GM12878 (cell line): ENCODE measurements around the gene PDE9A. TPM values are rescaled to one million over a fixed set of nuclear protein-coding genes. Genes with fewer than 3 reads are reported as not detected.

Experiments used
- ATAC-seq: fragments of 200-7000 bp; cut with Tn5 transposase; 3 replicates; pipeline ENCODE4 v1.9.1; 2020; ENCODE audit warnings: mild to moderate bottlenecking, moderate library complexity
- BruUV-seq: library from RNA; stranded (reverse); fragments of 400-500 nt; replicated peaks from 2 replicates; lab custom pipeline; 2021; lab: Mats Ljungman, UMichigan
- CTCF ChIA-PET: fragments of 300-600 bp; sonication (Branson Sonifier 250); formaldehyde crosslinking; extraction: SDS; loops from one replicate; lab custom pipeline; 2021; ENCODE audit warnings: inconsistent platforms; lab: Yijun Ruan, JAX
- POLR2A ChIA-PET: fragments of 350-600 bp; formaldehyde crosslinking; extraction: SDS; loops from one replicate; lab custom pipeline; 2021; ENCODE audit warnings: inconsistent platforms; lab: Charles Lee
- RAD21 ChIA-PET: fragments of 300-600 bp; sonication (Branson Sonifier 250); formaldehyde crosslinking; loops from one replicate; lab custom pipeline; 2023; ENCODE audit warnings: antibody characterized with exemption; ENCODE audit not compliant: unreplicated experiment; lab: Charles Lee
- SMC1A ChIA-PET: fragments of 300-600 bp; sonication (Branson Sonifier 250); formaldehyde crosslinking; loops from one replicate; lab custom pipeline; 2023; ENCODE audit not compliant: unreplicated experiment, uncharacterized antibody; lab: Charles Lee
- DNase-seq: peaks from one replicate; pipeline ENCODE4 v3.0.0-alpha.2; 2011; ENCODE audit warnings: low read depth, low spot score
- FAIRE-seq: peaks from 3 replicates; lab custom pipeline; 2011; peaks lifted over from hg19 to GRCh38; lab: Jason Lieb, UNC
- H2AFZ ChIP-seq: 2 replicates; pipeline ENCODE4 v1.6.0; 2011; ENCODE audit warnings: low read depth, low read length, control low read depth; ENCODE audit not compliant: control insufficient read depth
- H3K27ac ChIP-seq: 2 replicates; pipeline ENCODE4 v1.5.1; 2011; ENCODE audit warnings: control low read depth; ENCODE audit not compliant: control insufficient read depth, insufficient read depth
- H3K27me3 ChIP-seq, 2 experiments: replicated peaks in 1 of 2; 2 replicates each; pipeline versions ENCODE4 v1.6.0 to v1.6.1; 2011; ENCODE audit warnings: low read length in 1 of 2; ENCODE audit not compliant: control insufficient read depth in 2 of 2, insufficient read depth in 2 of 2
- H3K36me3 ChIP-seq, 2 experiments: 2 replicates each; pipeline ENCODE4 v1.5.1; 2011; ENCODE audit warnings: low read length in 1 of 2; ENCODE audit not compliant: control insufficient read depth in 2 of 2, insufficient read depth in 2 of 2
- H3K4me1 ChIP-seq: 2 replicates; pipeline ENCODE4 v1.6.1; 2011; ENCODE audit warnings: mild to moderate bottlenecking, low read length, moderate library complexity, mixed read lengths; ENCODE audit not compliant: control insufficient read depth, insufficient read depth
- H3K4me2 ChIP-seq: 2 replicates; pipeline ENCODE4 v1.6.0; 2011; ENCODE audit warnings: control low read depth; ENCODE audit not compliant: control insufficient read depth, insufficient read depth
- H3K4me3 ChIP-seq: fragments of 200-600 bp; sonication (generic); 2 replicates; pipeline ENCODE4 v1.5.1; 2016
- H3K79me2 ChIP-seq: 2 replicates; pipeline ENCODE4 v1.6.0; 2011; ENCODE audit warnings: low read length; ENCODE audit not compliant: control insufficient read depth, insufficient read depth
- H3K9ac ChIP-seq: 2 replicates; pipeline ENCODE4 v1.8.0; 2011; ENCODE audit warnings: low read length, control low read depth, mixed read lengths; ENCODE audit not compliant: control insufficient read depth, insufficient read depth
- H3K9me3 ChIP-seq: replicated peaks from 3 replicates; pipeline ENCODE4 v1.5.1; 2011; ENCODE audit warnings: mild to moderate bottlenecking, low read length; ENCODE audit not compliant: control insufficient read depth, insufficient read depth
- H4K20me1 ChIP-seq: 2 replicates; pipeline ENCODE4 v1.6.0; 2011; ENCODE audit not compliant: control insufficient read depth, insufficient read depth
- BMI1 ChIP-seq: fragments of 450-650 bp; IDR thresholded peaks from 2 replicates; pipeline ENCODE4 v1.6.1; 2016; ENCODE audit warnings: mild to moderate bottlenecking, moderate library complexity, borderline replicate concordance
- ETV6 ChIP-seq, 2 experiments: fragments of 450-650 bp in 1 of 2; IDR thresholded peaks in 1 of 2; conservative IDR thresholded peaks in 1 of 2; 2 replicates each; pipeline ENCODE4 v1.6.1; 2014; ENCODE audit warnings: antibody characterized with exemption in 1 of 2, borderline replicate concordance in 1 of 2, low read depth in 1 of 2, mild to moderate bottlenecking in 1 of 2, moderate library complexity in 1 of 2
- IRF4 ChIP-seq: IDR thresholded peaks from 2 replicates; pipeline ENCODE4 v1.6.1; 2011; ENCODE audit warnings: low read depth, low read length
- KLF5 ChIP-seq: fragments of 450-650 bp; IDR thresholded peaks from 2 replicates; pipeline ENCODE4 v1.6.1; 2014; ENCODE audit warnings: mild to moderate bottlenecking; ENCODE audit not compliant: partially characterized antibody
- MEF2A ChIP-seq: IDR thresholded peaks from 2 replicates; pipeline ENCODE4 v1.6.1; 2011; ENCODE audit warnings: low read depth, mild to moderate bottlenecking, low read length, moderate library complexity; ENCODE audit not compliant: insufficient read depth
- MXI1 ChIP-seq: fragments of 150-350 bp; IDR thresholded peaks from 2 replicates; pipeline ENCODE4 v1.6.1; 2011; ENCODE audit warnings: low read depth, mild to moderate bottlenecking, inconsistent platforms, low read length, improper control_type of control experiment
- NR2C2 ChIP-seq: IDR thresholded peaks from 2 replicates; pipeline ENCODE4 v1.6.1; 2011; ENCODE audit warnings: borderline replicate concordance, low read depth; ENCODE audit not compliant: control insufficient read depth, insufficient read length
- POLR2AphosphoS5 ChIP-seq: IDR thresholded peaks from 2 replicates; pipeline ENCODE4 v1.6.1; 2011; ENCODE audit warnings: mild to moderate bottlenecking, low read length, inconsistent platforms
- RB1 ChIP-seq: fragments of 450-650 bp; formaldehyde crosslinking; IDR thresholded peaks from 2 replicates; pipeline ENCODE4 v1.6.1; 2017; ENCODE audit warnings: mild to moderate bottlenecking, borderline replicate concordance
- RFX5 ChIP-seq: IDR thresholded peaks from 2 replicates; pipeline ENCODE4 v1.6.1; 2011; ENCODE audit warnings: low read depth, low read length, improper control_type of control experiment
- YY1 ChIP-seq: IDR thresholded peaks from 2 replicates; pipeline ENCODE4 v1.6.1; 2011; ENCODE audit warnings: low read depth, mild to moderate bottlenecking, low read length
- ZNF592 ChIP-seq: fragments of 450-650 bp; IDR thresholded peaks from 2 replicates; pipeline ENCODE4 v1.6.1; 2017; ENCODE audit warnings: mild to moderate bottlenecking, moderate library complexity
- WGBS: methylation state at CpG from one replicate; pipeline ENCODE4 v1.1.6; 2016; ENCODE audit warnings: low lambda C conversion rate; ENCODE audit not compliant: insufficient replicate concordance, insufficient coverage; ENCODE audit errors: missing lambda C conversion rate; 5-methylcytosine and 5-hydroxymethylcytosine counted together
- in situ Hi-C: fragments of 300-500 bp; cut with MboI; formaldehyde crosslinking; loops from 9 replicates; pipeline ENCODE4 v1.14.3; 2018; ENCODE audit warnings: mixed read lengths
- intact Hi-C: fragments of 100-400 bp; cut with micrococcal nuclease; formaldehyde crosslinking; loops from one replicate; pipeline ENCODE4 v1.14.2; 2022; ENCODE audit not compliant: unreplicated experiment
- polyA plus RNA-seq, 11 experiments: library from polyadenylated mRNA; depleted of rRNA in 4 of 11; unstranded in 6 of 11; stranded (reverse) in 5 of 11; fragments of >200 nt; fragmentation: Nextera tagmentation in 4 of 11; fragmentation: Illumina TruSeq in 1 of 11; extraction: Ambion mirVana in 4 of 11; extraction: Trizol in 1 of 11; gene quantifications; 1 replicate in 1 of 11; 2 replicates in 10 of 11; pipeline versions ENCODE4 v1.2.1 to v1.2.3, GENCODE V29; 2011 to 2016; ENCODE audit warnings: inconsistent platforms in 2 of 11, missing spikeins in 2 of 11, low read depth in 1 of 11
- total RNA-seq, 4 experiments: library from RNA; depleted of rRNA in 3 of 4; stranded (reverse); fragments of >200 nt in 3 of 4; fragmentation: Illumina TruSeq in 1 of 4; extraction: Trizol in 1 of 4; gene quantifications; 2 replicates each; pipeline versions ENCODE4 v1.2.1 to v1.2.3, GENCODE V29; 2013 to 2021

PDE9A gene
- total and polyA plus RNA-seq, 10 of the 15 experiments (the other 5 are each of a cell fraction or from before 2014, with no cell fraction given), result 0.08 to 0.45 (median 0.20) TPM; not detected in 1

- ATAC-seq (no peak), DNase-seq (no peak), FAIRE-seq (no peak)
- TF ChIP-seq BMI1 (no peak), RB1 (no peak), MXI1 (no peak), IRF4 (no peak), YY1 (no peak), NR2C2 (no peak), RFX5 (no peak), MEF2A (no peak), POLR2AphosphoS5 (no peak), ZNF592 (no peak), KLF5 (no peak), ETV6 (conservative IDR thresholded peaks at IDR 0.05 in 1 of 2, IDR thresholded peaks at IDR 0.05 in 1 of 2; ENCODE audit: borderline replicate concordance in 1 of 2, low read depth in 1 of 2) (no peak)
- H3K4me3 ChIP-seq, result no peak overlapping the region
- no peaks in the 10 kb centered on the region for H3K79me2 ChIP-seq
- RAD21 ChIA-PET, result interaction anchor here (0.5 kb wide), 1 partner anchor 460 kb away, joined by 3 read pairs; no protein-coding TSS in a partner anchor
- H3K9me3 ChIP-seq, result no peaks in the 10 kb centered on the region; the same call in 2 of the 3 replicates
- peaks cover 0 to 1% of the 10 kb centered on the region in 2 experiments; a peak in 2 of 4 replicates for H3K27me3 ChIP-seq
- no peak overlapping the region for H3K9ac ChIP-seq
- no peaks in the 10 kb centered on the region for H3K36me3 ChIP-seq
- SMC1A ChIA-PET, result no interaction called here
- H2AFZ ChIP-seq, result no peak overlapping the region
- no peaks in the 10 kb centered on the region for H4K20me1 ChIP-seq
- no peak overlapping the region for H3K27ac ChIP-seq
- CTCF ChIA-PET, result no interaction called here
- H3K4me2 ChIP-seq, result no peak overlapping the region
- in situ Hi-C loops, result no loop called here
- POLR2A ChIA-PET, result no interaction called here
- intact Hi-C loops, result no loop called here
- H3K4me1 ChIP-seq, result no peaks in the 10 kb centered on the region
- BruUV-seq, result no TSS peak
- 36% methylated on average over 9 of the region's 9 CpGs for WGBS
Measured at GRCh38 chr21:42769183-42769819, 115.9 kb downstream of the PDE9A start.
